ENCODE data around the gene LPAR1.

LPAR1 gene

GRCh38 chr9:111005746-111006470 is 32.4 kb downstream of the LPAR1 start:
- Histone ChIP-seq H3K36me3 (ENCODE audit: control insufficient read depth, insufficient read depth, low read length) (no peaks in the 10 kb centered on the region), H3K27ac (ENCODE audit: insufficient read depth, low read length, poor library complexity, severe bottlenecking) (no peak overlapping the region), H3K9me3 (ENCODE audit: control insufficient read depth, low read length) (no peaks in the 10 kb centered on the region), H3K27me3 (replicated peaks; ENCODE audit: control insufficient read depth, insufficient read depth, low read length, poor library complexity, severe bottlenecking) (no peaks in the 10 kb centered on the region), H3K4me3 (ENCODE audit: insufficient read depth, low read depth, low read length, poor library complexity, severe bottlenecking) (no peak overlapping the region), H3K4me1 (ENCODE audit: control insufficient read depth, insufficient read depth, low read length, poor library complexity, severe bottlenecking) (no peaks in the 10 kb centered on the region)
- DNase-seq, result no peak

- Histone ChIP-seq H3K4me1 (ENCODE audit: control insufficient read depth, insufficient read depth, low read length, poor library complexity, severe bottlenecking) (no peaks in the 10 kb centered on the region), H3K9me3 (ENCODE audit: control insufficient read depth, low read length) (no peaks in the 10 kb centered on the region), H3K27me3 (replicated peaks; ENCODE audit: control insufficient read depth, insufficient read depth, low read length, poor library complexity, severe bottlenecking) (no peaks in the 10 kb centered on the region), H3K4me3 (ENCODE audit: insufficient read depth, low read depth, low read length, poor library complexity, severe bottlenecking) (no peak overlapping the region), H3K27ac (ENCODE audit: insufficient read depth, low read length, poor library complexity, severe bottlenecking) (no peak overlapping the region), H3K36me3 (ENCODE audit: control insufficient read depth, insufficient read depth, low read length) (no peaks in the 10 kb centered on the region)
- no peak for DNase-seq
Measured at GRCh38 chr9:111004936-111005335, 33.3 kb downstream of the LPAR1 start.

DNA sequence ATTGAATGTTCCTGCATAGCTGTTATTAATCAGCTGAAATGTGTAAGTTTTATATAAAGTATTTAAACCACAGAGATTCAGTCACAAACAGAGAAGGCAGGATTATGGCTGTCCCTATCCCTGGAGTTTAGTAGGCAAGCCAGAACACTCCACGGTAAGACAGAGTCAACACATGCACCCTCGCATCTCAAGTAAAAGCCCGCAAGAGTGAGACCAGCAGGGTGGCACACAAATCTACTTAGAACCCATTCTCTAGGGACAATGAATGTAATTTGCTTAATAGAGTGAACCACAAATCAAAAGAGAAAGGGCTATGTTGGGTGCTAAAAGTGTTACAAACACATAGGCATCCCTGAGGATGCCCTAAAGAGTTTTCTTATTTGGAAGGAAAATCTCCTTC is 35.1 kb downstream of the LPAR1 start:
- DNase-seq, result no peak
- Histone ChIP-seq H3K4me1 (ENCODE audit: control insufficient read depth, insufficient read depth, low read length, poor library complexity, severe bottlenecking) (no peaks in the 10 kb centered on the region), H3K27ac (ENCODE audit: insufficient read depth, low read length, poor library complexity, severe bottlenecking) (no peak overlapping the region), H3K27me3 (replicated peaks; ENCODE audit: control insufficient read depth, insufficient read depth, low read length, poor library complexity, severe bottlenecking) (no peaks in the 10 kb centered on the region), H3K9me3 (ENCODE audit: control insufficient read depth, low read length) (no peaks in the 10 kb centered on the region), H3K4me3 (ENCODE audit: insufficient read depth, low read depth, low read length, poor library complexity, severe bottlenecking) (no peak overlapping the region), H3K36me3 (ENCODE audit: control insufficient read depth, insufficient read depth, low read length) (no peaks in the 10 kb centered on the region)

DNA sequence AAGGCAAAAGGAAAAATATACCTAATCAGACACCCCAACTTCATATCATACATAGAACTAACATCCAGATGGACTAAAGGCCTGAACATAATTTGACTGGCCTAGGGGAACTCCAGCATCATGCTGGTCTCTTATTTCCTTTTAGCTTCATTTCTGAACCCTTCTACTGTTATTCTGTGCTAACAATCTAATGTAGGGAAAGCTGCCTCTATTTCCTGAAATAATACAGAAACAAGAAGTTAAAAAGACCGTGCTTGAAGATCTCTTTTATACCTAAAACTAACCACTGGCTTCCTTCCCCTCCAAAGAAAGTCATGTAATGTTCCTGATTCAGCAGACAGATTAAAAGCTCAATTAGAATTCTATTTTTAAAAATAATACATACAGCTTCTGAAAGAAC is 36.7 kb downstream of the LPAR1 start:
- no peak overlapping the region for H3K4me3 ChIP-seq (ENCODE audit: insufficient read depth, low read depth, low read length, poor library complexity, severe bottlenecking)
- H3K9me3 ChIP-seq (ENCODE audit: control insufficient read depth, low read length), result no peaks in the 10 kb centered on the region
- DNase-seq, result no peak
- H3K36me3 ChIP-seq (ENCODE audit: control insufficient read depth, insufficient read depth, low read length), result no peaks in the 10 kb centered on the region
- H3K4me1 ChIP-seq (ENCODE audit: control insufficient read depth, insufficient read depth, low read length, poor library complexity, severe bottlenecking), result no peaks in the 10 kb centered on the region
- H3K27ac ChIP-seq (ENCODE audit: insufficient read depth, low read length, poor library complexity, severe bottlenecking), result no peak overlapping the region
- no peaks in the 10 kb centered on the region for H3K27me3 ChIP-seq (replicated peaks; ENCODE audit: control insufficient read depth, insufficient read depth, low read length, poor library complexity, severe bottlenecking)

DNA sequence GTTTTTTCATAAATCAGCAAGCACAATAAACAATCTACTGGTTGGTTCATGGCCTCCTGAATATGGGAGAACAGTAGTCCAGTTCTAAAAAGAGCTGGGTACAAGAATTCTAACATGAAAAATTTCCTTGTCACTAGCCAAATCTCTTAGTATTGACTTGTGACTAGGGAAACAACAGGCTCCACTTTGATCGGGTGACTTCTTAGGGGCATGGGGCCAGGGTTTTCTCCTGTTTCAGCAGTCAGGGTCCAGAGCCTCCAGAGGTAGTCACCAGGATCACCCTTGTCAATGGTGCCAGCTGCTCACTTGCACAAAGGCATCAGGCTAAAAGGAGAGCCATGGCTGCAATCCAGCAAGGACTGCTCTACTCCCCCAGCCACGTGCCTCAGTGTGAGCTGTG is 38.1 kb downstream of the LPAR1 start:
- no peak overlapping the region for H3K4me3 ChIP-seq (ENCODE audit: insufficient read depth, low read depth, low read length, poor library complexity, severe bottlenecking)
- no peaks in the 10 kb centered on the region for H3K4me1 ChIP-seq (ENCODE audit: control insufficient read depth, insufficient read depth, low read length, poor library complexity, severe bottlenecking)
- H3K9me3 ChIP-seq (ENCODE audit: control insufficient read depth, low read length), result no peaks in the 10 kb centered on the region
- H3K27ac ChIP-seq (ENCODE audit: insufficient read depth, low read length, poor library complexity, severe bottlenecking), result no peak overlapping the region
- no peak for DNase-seq
- no peaks in the 10 kb centered on the region for H3K36me3 ChIP-seq (ENCODE audit: control insufficient read depth, insufficient read depth, low read length)
- no peaks in the 10 kb centered on the region for H3K27me3 ChIP-seq (replicated peaks; ENCODE audit: control insufficient read depth, insufficient read depth, low read length, poor library complexity, severe bottlenecking)

GRCh38 chr9:110999379-110999778 is 38.9 kb downstream of the LPAR1 start:
- Histone ChIP-seq H3K9me3 (ENCODE audit: control insufficient read depth, low read length) (no peaks in the 10 kb centered on the region), H3K27me3 (replicated peaks; ENCODE audit: control insufficient read depth, insufficient read depth, low read length, poor library complexity, severe bottlenecking) (no peaks in the 10 kb centered on the region), H3K36me3 (ENCODE audit: control insufficient read depth, insufficient read depth, low read length) (no peaks in the 10 kb centered on the region), H3K4me1 (ENCODE audit: control insufficient read depth, insufficient read depth, low read length, poor library complexity, severe bottlenecking) (no peaks in the 10 kb centered on the region), H3K4me3 (ENCODE audit: insufficient read depth, low read depth, low read length, poor library complexity, severe bottlenecking) (no peak overlapping the region), H3K27ac (ENCODE audit: insufficient read depth, low read length, poor library complexity, severe bottlenecking) (no peak overlapping the region)
- no peak for DNase-seq

DNA sequence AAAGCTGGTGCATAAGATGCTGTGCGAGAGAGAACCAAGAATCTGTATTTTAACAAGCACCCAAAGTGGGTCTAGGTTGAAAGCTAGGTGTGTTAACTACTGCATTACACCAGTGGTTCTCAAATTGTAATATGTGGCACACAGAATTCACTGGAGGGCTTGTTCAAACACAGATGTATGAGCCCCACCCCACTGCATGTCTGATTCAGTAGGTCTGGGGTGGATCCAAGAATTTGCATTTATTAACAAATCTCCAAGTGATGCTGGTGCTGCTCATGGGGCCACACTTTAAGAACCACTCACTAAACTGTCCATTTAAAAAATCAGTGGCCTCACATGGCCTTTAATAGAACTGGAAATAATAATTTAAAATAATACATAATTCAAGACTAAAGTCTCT is 40.4 kb downstream of the LPAR1 start:
- H3K27ac ChIP-seq (ENCODE audit: insufficient read depth, low read length, poor library complexity, severe bottlenecking), result no peak overlapping the region
- no peaks in the 10 kb centered on the region for H3K4me1 ChIP-seq (ENCODE audit: control insufficient read depth, insufficient read depth, low read length, poor library complexity, severe bottlenecking)
- H3K4me3 ChIP-seq (ENCODE audit: insufficient read depth, low read depth, low read length, poor library complexity, severe bottlenecking), result no peak overlapping the region
- DNase-seq, result no peak
- no peaks in the 10 kb centered on the region for H3K27me3 ChIP-seq (replicated peaks; ENCODE audit: control insufficient read depth, insufficient read depth, low read length, poor library complexity, severe bottlenecking)
- H3K36me3 ChIP-seq (ENCODE audit: control insufficient read depth, insufficient read depth, low read length), result no peaks in the 10 kb centered on the region
- no peaks in the 10 kb centered on the region for H3K9me3 ChIP-seq (ENCODE audit: control insufficient read depth, low read length)

GRCh38 chr9:110996436-110997220 is 41.6 kb downstream of the LPAR1 start:
- no peak overlapping the region for H3K4me3 ChIP-seq (ENCODE audit: insufficient read depth, low read depth, low read length, poor library complexity, severe bottlenecking)
- no peaks in the 10 kb centered on the region for H3K9me3 ChIP-seq (ENCODE audit: control insufficient read depth, low read length)
- H3K4me1 ChIP-seq (ENCODE audit: control insufficient read depth, insufficient read depth, low read length, poor library complexity, severe bottlenecking), result no peaks in the 10 kb centered on the region
- no peaks in the 10 kb centered on the region for H3K27me3 ChIP-seq (replicated peaks; ENCODE audit: control insufficient read depth, insufficient read depth, low read length, poor library complexity, severe bottlenecking)
- H3K36me3 ChIP-seq (ENCODE audit: control insufficient read depth, insufficient read depth, low read length), result no peaks in the 10 kb centered on the region
- DNase-seq, result no peak
- no peak overlapping the region for H3K27ac ChIP-seq (ENCODE audit: insufficient read depth, low read length, poor library complexity, severe bottlenecking)

DNA sequence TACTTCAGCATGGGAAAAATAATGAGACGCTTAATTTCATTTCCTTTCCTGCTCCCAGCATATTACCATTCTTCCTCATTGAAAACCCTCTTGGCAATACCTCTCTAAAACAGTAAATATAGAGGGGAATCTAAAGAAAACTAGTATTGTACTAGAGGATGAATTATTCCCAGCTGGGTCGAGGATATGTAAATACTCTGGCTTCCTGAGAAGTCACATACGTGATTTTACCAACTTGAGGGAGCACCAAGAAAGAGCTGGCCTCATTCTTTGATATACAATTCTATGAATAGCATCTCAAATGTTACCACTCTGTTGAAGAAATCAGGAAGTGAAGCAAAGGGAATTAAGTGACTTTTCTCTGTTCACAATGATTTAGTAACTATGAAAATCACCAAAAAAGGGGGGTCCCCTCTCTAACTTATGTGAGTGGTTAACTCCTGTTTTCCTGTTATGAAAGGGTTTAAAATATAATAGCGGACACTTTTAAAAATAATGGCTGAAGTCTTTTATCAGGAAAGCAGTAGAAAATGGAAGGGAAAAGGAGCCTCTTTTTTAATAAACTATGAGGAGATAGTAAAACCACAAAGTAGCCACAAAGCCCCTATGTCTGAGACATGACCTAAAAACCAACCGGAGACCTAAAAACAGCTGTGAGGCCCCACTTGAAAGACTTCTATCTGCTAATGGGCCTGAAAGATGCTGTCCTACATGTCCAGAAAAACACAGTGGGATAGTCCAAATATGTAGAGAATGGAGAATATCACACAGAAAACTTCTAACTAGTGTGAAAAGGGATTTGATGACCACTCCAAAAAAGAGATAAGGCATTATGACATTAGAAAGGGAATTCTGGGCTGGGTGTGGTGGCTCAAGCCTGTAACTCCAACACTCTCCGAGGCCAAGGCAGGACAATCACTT is 42.6 kb downstream of the LPAR1 start:
- Histone ChIP-seq H3K4me3 (ENCODE audit: insufficient read depth, low read depth, low read length, poor library complexity, severe bottlenecking) (no peak overlapping the region), H3K36me3 (ENCODE audit: control insufficient read depth, insufficient read depth, low read length) (no peaks in the 10 kb centered on the region), H3K9me3 (ENCODE audit: control insufficient read depth, low read length) (no peaks in the 10 kb centered on the region), H3K27ac (ENCODE audit: insufficient read depth, low read length, poor library complexity, severe bottlenecking) (no peak overlapping the region), H3K4me1 (ENCODE audit: control insufficient read depth, insufficient read depth, low read length, poor library complexity, severe bottlenecking) (no peaks in the 10 kb centered on the region), H3K27me3 (replicated peaks; ENCODE audit: control insufficient read depth, insufficient read depth, low read length, poor library complexity, severe bottlenecking) (no peaks in the 10 kb centered on the region)
- DNase-seq, result no peak
